NCI-H1105 (cell line): ENCODE measurements around the gene MUC4.
"Not testable (repeated sequence)": the region's sequence is repeated elsewhere in the genome, so short reads cannot be mapped to it uniquely, and the experiment has no call there.

Source experiments
- DNase-seq: peaks from one replicate; lab custom pipeline; 2025; lab: John Stamatoyannopoulos, UW

MUC4 gene

DNA sequence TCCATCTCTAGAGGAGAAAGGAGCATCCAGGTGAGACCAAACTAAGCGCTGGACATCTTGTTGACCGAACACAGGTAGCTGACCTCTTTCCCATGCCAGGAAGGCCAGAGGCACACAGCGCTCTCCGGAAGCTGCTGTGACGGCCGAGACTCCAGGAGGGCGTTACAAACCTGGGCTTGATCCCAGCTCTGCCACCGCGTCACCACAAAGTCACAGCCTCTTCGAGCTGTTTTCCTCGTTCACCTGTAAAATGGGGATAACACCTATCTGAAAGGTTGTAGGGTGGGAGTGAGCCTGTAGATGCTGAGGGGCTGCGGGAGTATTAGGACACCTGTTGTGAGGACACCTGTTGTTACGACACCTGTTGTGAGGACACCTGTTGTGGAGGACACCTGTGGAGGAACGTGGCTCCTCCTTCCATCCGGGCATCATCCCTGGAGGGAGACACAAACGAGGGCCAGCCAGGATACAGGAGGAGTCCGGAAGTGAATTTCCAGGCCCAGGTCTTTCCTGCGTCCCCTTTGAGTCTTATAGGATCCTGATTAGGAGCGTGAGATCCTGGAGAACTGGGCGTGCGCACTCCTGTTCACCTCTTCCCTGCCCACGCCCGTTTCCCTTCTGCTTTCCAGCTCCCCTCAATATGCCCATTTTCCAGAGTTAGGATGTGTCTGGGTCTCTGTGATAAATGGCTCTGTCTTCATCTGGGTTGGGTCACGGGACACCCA, 2.3 kb upstream of the MUC4 start:
- DNase-seq, result no peak

DNA sequence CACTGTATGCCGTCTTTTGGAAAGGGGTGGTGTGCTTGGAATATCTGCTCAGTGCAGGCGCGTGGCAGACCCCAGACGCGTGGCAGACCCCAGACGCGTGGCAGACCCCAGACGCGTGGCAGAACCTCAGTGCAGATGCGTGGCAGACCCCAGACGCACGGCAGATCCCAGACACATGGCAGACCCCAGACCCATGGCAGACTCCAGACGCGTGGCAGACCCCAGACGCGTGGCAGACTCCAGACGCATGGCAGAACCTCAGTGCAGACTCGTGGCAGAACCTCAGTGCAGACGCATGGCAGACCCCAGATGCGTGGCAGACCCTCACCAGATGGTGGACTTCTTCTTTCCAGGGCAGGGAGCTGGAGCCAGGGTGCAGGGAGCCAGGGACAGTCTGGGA, 637 bp upstream of the MUC4 start:
- DNase-seq, result no peak

GRCh38 chr3:195810455-195810845, 1.3 kb downstream of the MUC4 start:
- DNase-seq, result no peak

DNA sequence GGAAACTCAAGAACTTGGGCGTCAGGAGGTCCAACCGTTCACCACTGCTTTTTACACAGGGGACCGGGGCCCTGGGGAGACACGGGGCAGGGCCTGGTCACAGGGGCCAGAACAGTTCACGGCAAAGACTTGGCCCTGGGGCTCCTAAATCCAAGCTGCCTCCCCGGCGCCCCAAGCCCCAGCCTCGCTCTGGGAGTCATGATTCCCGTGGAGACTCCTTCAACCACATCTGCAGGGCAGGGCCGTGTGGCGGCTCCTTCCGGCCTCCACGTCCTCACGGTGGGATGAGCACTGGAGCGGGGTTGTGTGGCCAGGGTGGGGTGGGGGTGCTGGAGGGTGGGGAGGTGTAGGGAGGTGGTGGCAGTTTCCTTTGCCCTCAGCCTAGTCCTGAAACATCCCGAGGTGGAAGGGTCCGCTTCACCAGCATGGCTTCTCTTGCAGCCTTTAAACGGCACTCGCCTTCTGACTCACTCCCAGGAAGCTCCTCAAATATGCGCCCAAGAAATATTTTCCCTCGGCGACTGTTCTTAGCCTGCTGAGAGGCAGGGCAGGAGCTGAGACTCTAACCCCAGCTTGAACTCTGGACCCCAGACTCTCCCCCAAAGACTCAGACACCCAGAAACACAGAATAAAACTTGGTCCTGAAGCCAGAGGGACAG, 1.8 kb downstream of the MUC4 start:
- DNase-seq, result no peak

DNA sequence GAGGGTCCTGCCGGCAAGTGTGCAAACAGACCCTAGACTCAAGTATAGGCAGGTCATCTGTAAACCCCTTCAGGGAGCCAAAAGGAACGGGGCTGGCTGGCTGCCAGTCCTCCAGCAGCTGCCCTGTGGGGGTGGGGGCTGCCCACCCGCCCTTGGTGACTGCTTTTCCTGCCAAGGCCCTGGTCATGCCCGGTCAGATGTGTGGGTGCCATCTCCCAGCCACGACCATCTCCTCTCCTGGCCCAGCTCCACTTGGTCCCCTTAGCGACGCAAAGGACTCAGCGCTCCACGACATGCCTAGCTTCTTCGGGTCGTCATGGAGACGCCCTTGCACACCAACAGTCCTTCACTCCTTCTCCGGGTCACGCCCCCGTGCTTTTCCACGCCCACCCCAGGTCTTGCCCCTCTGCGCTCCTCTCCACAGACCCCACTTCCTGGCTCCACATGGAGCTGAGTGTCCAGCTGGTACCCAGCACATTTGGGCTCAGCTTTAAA, 2.4 kb downstream of the MUC4 start:
- peak; percentile 69 for DNase-seq

DNA sequence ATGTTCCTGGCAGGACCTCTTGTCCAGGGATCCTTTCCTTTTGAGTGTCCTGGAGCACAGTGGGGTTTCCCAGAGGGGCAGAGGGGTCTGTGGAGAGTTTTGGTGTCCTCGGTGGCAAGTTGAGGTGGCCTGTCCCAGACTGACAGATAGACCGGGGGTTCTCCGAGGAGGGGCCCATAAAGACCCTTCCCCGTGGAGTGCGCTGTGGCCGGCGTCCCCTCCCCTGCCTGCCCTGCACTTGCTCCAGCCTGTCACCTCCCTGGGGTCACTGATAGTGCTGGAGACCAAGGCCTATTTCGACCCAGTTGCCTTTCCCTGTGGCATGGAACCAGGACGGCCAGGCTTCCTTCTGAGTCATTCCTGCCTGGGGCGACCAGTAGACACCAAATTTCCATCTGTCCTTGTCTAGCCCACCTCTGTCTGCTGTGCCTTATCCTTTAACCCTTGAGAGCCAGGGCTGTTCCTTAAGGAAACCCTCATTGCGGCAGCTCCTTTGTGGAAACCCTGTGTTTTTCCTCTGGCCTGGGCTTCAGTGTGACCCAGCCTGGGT, 2.9 kb downstream of the MUC4 start:
- no peak for DNase-seq

DNA sequence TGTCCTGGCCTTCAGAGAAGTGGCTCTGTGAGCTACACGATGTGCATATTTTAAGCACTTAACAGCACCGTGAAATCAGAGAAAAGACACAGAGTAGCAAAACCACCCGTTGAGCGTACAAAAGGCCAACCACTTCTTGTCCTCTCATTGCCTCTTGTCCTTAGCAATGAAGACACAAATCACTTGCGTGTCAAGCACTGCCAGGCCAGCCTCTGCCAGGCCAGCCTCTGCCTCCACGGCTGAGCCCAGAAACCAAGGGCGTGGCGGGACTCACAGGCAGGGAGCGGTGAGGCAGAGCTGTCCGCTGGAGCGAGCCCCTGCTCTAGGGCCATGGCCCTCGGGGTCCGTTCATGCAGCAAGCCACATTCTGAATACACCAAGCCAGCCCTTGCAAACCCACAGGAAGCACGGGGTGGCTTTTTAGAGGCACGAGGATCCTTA, 4.0 kb downstream of the MUC4 start:
- DNase-seq, result no peak

- DNase-seq, result no peak
Observed at GRCh38 chr3:195806916-195807231, 4.9 kb downstream of the MUC4 start.

- DNase-seq, result no peak
Observed at GRCh38 chr3:195806211-195806915, 5.4 kb downstream of the MUC4 start.

- DNase-seq, result not testable (repeated sequence)
Observed at GRCh38 chr3:195805588-195805987, 6.1 kb downstream of the MUC4 start.

- no peak for DNase-seq
Observed at GRCh38 chr3:195805181-195805580, 6.5 kb downstream of the MUC4 start.

DNA sequence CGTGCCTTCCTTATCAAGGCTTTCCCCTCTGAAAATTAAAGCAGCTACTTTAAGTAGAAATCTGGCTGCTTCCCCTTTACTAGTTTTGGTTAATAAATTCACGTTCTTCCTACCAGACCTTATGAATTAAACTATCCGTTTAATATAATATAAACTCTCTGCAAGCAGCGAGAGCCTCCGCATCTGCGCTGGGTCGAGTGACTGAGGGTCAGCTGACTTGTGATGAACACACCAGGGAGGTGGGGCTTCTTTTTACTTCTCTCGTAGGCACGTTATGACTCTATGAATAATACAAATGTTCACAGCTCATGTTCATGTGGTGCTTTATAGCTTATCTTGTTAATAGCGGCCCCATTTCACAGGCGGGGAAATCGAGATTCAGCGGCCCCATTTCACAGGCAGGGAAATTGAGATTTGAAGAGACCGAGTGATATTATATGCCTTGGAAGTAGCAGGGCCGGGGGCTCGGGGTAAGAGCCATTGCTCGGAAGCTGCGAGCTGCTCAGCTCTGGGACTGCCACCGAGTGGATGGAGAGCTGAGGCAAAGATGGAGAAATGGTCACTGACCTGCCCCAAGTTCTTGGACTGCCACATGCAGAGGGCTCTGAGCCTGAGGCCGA, 8.3 kb downstream of the MUC4 start:
- DNase-seq, result no peak

DNA sequence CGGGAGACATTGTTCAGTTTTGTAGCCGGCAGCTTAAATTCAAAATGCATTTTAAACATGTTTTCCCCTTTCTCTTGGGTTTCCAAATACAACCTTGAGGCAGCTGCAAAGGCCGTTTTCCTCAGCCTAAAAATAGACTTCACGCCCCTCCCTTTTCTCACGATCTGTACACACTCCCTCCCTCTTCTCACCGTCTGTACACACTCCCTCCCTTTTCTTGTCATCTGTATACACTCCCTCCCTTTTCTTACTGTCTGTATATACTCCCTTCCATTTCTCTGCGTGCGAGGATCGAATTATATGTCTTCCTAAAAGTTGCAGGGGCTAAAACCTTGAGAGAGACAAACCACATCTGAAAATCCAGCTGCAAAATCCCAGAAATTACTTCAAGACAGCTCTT, 8.9 kb downstream of the MUC4 start:
- DNase-seq, result no peak

- no peak for DNase-seq
Observed at GRCh38 chr3:195802261-195802701, 9.4 kb downstream of the MUC4 start.

GRCh38 chr3:195801251-195802183, 10.2 kb downstream of the MUC4 start:
- no peak for DNase-seq

DNA sequence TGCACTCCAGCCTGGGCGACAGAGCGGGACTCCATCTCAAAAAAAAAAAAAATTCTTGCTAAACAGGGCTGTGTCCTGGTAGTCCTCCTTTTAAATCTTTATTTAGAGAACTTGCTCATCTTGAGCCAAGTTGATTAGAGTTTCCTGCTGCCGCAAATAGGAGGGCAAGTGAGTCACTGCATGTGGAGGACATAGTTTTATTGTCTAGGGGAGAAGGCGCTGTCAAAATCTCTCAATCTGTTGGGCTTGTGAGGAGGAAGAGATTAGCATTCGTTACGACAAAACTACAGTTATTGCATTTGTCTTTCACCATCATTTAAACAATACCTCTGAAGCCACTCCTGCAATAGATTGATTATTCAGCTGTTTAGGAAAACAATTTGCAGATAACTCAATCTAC, 11.5 kb downstream of the MUC4 start:
- no peak for DNase-seq

DNA sequence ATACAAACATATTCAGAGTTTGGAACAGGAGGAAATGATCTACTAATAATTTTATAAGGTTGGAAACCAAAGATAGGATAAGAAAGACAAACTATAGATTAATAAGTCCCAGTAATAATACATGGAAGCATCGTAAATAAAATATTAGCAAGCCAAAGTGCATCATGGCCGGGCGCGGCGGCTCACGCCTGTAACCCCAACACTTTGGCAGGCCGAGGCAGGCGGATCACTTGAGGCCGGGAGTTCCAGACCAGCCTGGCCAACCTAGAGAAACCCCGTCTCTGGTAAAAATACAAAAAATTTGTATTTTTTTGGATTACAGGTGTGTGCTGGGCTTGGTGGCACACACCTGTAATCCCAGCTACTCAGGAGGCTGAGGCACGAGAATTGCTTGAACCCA, 14.9 kb downstream of the MUC4 start:
- no peak for DNase-seq

DNA sequence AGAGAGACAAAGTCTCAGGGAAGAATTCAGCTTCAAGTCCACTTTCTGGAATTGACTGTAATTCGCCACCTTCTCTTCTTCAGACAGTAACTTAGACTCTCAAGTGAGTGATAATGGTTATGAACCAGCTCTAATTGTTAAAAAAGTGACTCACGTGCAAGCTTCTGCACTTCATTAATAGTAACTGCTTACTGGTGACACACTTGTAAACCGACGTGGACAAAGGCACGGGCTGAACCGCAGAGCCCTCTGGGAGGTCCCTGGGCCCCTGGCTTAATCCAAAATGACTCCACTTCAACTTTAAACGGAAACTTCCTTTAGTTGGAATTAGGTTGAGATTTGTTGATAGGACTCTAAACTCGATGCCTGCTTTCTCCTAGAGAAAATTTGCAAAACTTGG, 17.0 kb downstream of the MUC4 start:
- DNase-seq, result no peak

GRCh38 chr3:195792621-195793020, 19.1 kb downstream of the MUC4 start:
- DNase-seq, result not testable (repeated sequence)

- no peak for DNase-seq
Observed at GRCh38 chr3:195790901-195791300, 20.8 kb downstream of the MUC4 start.
